WTC11 (cell line): ENCODE measurements around the gene MIR17HG. TPM values are rescaled to one million over a fixed set of nuclear protein-coding genes. Genes with fewer than 3 reads are reported as not detected.

Experiments used
- ATAC-seq: fragments of 200-7000 bp; cut with Tn5 transposase; 2 replicates; pipeline ENCODE4 v1.10.0; 2021; ENCODE audit warnings: mild to moderate bottlenecking, moderate library complexity
- CTCF ChIA-PET: fragments of 300-600 bp; sonication (Branson Sonifier 250); formaldehyde crosslinking; loops from one replicate; lab custom pipeline; 2021; ENCODE audit warnings: antibody characterized with exemption; lab: Charles Lee
- POLR2A ChIA-PET: fragments of 350-600 bp; sonication (Branson Sonifier 250); formaldehyde crosslinking; loops from one replicate; lab custom pipeline; 2021; ENCODE audit warnings: antibody characterized with exemption; lab: Charles Lee
- DNase-seq: peaks from one replicate; pipeline ENCODE4 v3.0.0; 2021; ENCODE audit warnings: low spot score
- H3K27ac Mint-ChIP-seq: 2 replicates; pipeline ENCODE4 v1.8.0; 2021; ENCODE audit warnings: mixed read lengths
- H3K27me3 Mint-ChIP-seq: 2 replicates; pipeline ENCODE4 v1.8.0; 2021; ENCODE audit warnings: low read depth, mild to moderate bottlenecking, moderate library complexity, mixed read lengths
- H3K36me3 Mint-ChIP-seq: 2 replicates; pipeline ENCODE4 v1.8.0; 2021; ENCODE audit warnings: mixed read lengths
- H3K4me1 Mint-ChIP-seq: 2 replicates; pipeline ENCODE4 v1.8.0; 2022; ENCODE audit warnings: mixed read lengths
- H3K4me3 Mint-ChIP-seq: 2 replicates; pipeline ENCODE4 v1.8.0; 2021; ENCODE audit warnings: mild to moderate bottlenecking, moderate library complexity, mixed read lengths
- H3K9me3 Mint-ChIP-seq: 2 replicates; pipeline ENCODE4 v1.8.0; 2021; ENCODE audit warnings: mixed read lengths
- ELF4 ChIP-seq: sonication (generic); formaldehyde crosslinking; IDR thresholded peaks from 2 replicates; pipeline ENCODE4 v1.8.1; 2022; ENCODE audit warnings: low read depth, mild to moderate bottlenecking, moderate library complexity, missing genetic modification reagents
- HMGA2 ChIP-seq: fragments of 250-450 bp; sonication (Bioruptor Pico); IDR thresholded peaks from 2 replicates; pipeline ENCODE4 v1.4.0; 2021; ENCODE audit warnings: mild to moderate bottlenecking, moderate library complexity
- JUN ChIP-seq: sonication (generic); formaldehyde crosslinking; IDR thresholded peaks from 2 replicates; pipeline ENCODE4 v1.8.0; 2023; ENCODE audit warnings: mild to moderate bottlenecking, missing genetic modification reagents
- KAT7 ChIP-seq: sonication (generic); formaldehyde crosslinking; IDR thresholded peaks from 2 replicates; pipeline ENCODE4 v1.8.1; 2023; ENCODE audit warnings: missing genetic modification reagents, mild to moderate bottlenecking, borderline replicate concordance
- NR3C1 ChIP-seq: sonication (generic); formaldehyde crosslinking; conservative IDR thresholded peaks from 2 replicates; pipeline ENCODE4 v1.8.1; 2023; ENCODE audit warnings: low read depth, mild to moderate bottlenecking, missing genetic modification reagents
- TP53 ChIP-seq: sonication (generic); formaldehyde crosslinking; IDR thresholded peaks from 2 replicates; pipeline ENCODE4 v1.8.1; 2023; ENCODE audit warnings: mild to moderate bottlenecking, missing genetic modification reagents
- ZNF138 ChIP-seq: sonication (generic); formaldehyde crosslinking; conservative IDR thresholded peaks from 2 replicates; pipeline ENCODE4 v1.8.1; 2022; ENCODE audit warnings: mild to moderate bottlenecking, moderate library complexity, missing genetic modification reagents
- ZNF232 ChIP-seq: sonication (generic); formaldehyde crosslinking; IDR thresholded peaks from 2 replicates; pipeline ENCODE4 v1.8.0; 2022; ENCODE audit warnings: mild to moderate bottlenecking, missing genetic modification reagents
- ZNF423 ChIP-seq: fragments of 250-450 bp; sonication (Bioruptor Pico); IDR thresholded peaks from 2 replicates; pipeline ENCODE4 v2.1.2; 2022; ENCODE audit warnings: mild to moderate bottlenecking, moderate library complexity
- ZNF671 ChIP-seq: fragments of 250-450 bp; sonication (Bioruptor Pico); IDR thresholded peaks from 2 replicates; pipeline ENCODE4 v1.8.0; 2021; ENCODE audit warnings: mild to moderate bottlenecking
- total RNA-seq: library from RNA; stranded (reverse); gene quantifications from 3 replicates; pipeline ENCODE4 v1.2.3, GENCODE V29; 2021
- TF ChIP-seq, protein P1 (sequence below): sonication (generic); formaldehyde crosslinking; IDR thresholded peaks from 2 replicates; pipeline ENCODE4 v1.8.1; 2023; ENCODE audit warnings: mild to moderate bottlenecking, missing genetic modification reagents
- TF ChIP-seq, protein P2 (sequence below): fragments of 250-450 bp; sonication (Bioruptor Pico); IDR thresholded peaks from 2 replicates; pipeline ENCODE4 v1.9.0; 2021; ENCODE audit warnings: moderate library complexity, mild to moderate bottlenecking, inconsistent platforms, borderline replicate concordance
- TF ChIP-seq, protein P3 (sequence below): fragments of 250-450 bp; sonication (Bioruptor Pico); conservative IDR thresholded peaks from 2 replicates; pipeline ENCODE4 v1.9.0; 2021; ENCODE audit warnings: mild to moderate bottlenecking
- TF ChIP-seq, protein P4 (sequence below): sonication (generic); formaldehyde crosslinking; IDR thresholded peaks from 2 replicates; pipeline ENCODE4 v1.8.1; 2023; ENCODE audit warnings: mild to moderate bottlenecking, missing genetic modification reagents, moderate library complexity
- TF ChIP-seq, protein P5 (sequence below): sonication (generic); formaldehyde crosslinking; IDR thresholded peaks from 2 replicates; pipeline ENCODE4 v1.8.0; 2022; ENCODE audit warnings: mild to moderate bottlenecking, missing genetic modification reagents

Gene MIR17HG
- total RNA-seq, 1 experiment from 2014 or later = 37.1 TPM

DNA sequence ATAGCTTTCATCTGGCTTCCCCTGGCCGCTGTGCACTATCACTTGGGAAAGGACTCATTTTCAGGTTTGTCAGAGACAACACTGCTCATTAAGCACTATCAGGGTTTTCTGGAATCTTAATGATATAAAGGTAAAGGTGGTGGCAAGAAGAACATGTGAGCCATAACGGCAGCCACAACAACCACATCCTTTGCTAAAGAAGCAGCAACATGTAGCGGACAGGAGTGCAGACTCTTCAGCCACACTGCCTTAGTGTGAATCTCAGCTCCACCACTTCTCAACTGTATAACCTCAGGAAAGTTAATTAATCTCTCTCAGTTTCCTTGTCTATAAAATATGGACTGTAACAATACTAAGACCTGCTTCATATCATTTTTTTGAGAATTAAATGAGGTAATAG, 24.1 kb upstream of the MIR17HG start (continued):
- TF ChIP-seq, protein P1, sequence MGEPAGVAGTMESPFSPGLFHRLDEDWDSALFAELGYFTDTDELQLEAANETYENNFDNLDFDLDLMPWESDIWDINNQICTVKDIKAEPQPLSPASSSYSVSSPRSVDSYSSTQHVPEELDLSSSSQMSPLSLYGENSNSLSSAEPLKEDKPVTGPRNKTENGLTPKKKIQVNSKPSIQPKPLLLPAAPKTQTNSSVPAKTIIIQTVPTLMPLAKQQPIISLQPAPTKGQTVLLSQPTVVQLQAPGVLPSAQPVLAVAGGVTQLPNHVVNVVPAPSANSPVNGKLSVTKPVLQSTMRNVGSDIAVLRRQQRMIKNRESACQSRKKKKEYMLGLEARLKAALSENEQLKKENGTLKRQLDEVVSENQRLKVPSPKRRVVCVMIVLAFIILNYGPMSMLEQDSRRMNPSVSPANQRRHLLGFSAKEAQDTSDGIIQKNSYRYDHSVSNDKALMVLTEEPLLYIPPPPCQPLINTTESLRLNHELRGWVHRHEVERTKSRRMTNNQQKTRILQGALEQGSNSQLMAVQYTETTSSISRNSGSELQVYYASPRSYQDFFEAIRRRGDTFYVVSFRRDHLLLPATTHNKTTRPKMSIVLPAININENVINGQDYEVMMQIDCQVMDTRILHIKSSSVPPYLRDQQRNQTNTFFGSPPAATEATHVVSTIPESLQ (CRISPR knock-in tag) = no peak
- no peak for TF ChIP-seq NR3C1 (CRISPR knock-in tag)
- TF ChIP-seq TP53 (CRISPR knock-in tag) = no peak
- TF ChIP-seq ZNF671 (CRISPR knock-in tag) = no peak
- TF ChIP-seq, protein P2, sequence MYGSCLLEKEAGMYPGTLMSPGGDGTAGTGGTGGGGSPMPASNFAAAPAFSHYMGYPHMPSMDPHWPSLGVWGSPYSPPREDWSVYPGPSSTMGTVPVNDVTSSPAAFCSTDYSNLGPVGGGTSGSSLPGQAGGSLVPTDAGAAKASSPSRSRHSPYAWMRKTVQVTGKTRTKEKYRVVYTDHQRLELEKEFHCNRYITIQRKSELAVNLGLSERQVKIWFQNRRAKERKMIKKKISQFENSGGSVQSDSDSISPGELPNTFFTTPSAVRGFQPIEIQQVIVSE = no peak

DNA sequence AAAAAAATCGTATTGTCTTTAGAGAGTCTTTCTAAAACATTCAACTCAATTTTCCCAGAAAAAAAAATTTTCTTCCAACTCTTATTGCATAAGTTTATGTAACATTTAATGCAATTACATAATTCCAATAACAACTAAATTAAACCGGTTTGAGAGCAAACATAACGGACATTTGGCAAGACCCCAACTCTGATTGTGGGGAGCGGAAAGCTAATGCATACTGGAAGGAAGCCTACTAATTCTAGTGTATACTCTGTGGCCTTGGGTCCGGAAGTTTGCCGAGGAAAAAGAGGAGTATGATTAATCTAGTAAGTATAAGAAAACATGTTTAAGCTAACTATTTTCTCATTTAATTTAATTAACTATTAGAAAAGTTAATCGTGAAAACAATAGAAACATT, 21.3 kb upstream of the MIR17HG start:
- CTCF ChIA-PET = interaction anchor here (0.9 kb wide), 1 partner anchor 18 kb away, joined by 3 read pairs; no protein-coding TSS in a partner anchor
- H3K9me3 Mint-ChIP-seq = no peaks in the 10 kb centered on the region
- no peak for DNase-seq
- no peak for TF ChIP-seq JUN
- TF ChIP-seq, protein P3, sequence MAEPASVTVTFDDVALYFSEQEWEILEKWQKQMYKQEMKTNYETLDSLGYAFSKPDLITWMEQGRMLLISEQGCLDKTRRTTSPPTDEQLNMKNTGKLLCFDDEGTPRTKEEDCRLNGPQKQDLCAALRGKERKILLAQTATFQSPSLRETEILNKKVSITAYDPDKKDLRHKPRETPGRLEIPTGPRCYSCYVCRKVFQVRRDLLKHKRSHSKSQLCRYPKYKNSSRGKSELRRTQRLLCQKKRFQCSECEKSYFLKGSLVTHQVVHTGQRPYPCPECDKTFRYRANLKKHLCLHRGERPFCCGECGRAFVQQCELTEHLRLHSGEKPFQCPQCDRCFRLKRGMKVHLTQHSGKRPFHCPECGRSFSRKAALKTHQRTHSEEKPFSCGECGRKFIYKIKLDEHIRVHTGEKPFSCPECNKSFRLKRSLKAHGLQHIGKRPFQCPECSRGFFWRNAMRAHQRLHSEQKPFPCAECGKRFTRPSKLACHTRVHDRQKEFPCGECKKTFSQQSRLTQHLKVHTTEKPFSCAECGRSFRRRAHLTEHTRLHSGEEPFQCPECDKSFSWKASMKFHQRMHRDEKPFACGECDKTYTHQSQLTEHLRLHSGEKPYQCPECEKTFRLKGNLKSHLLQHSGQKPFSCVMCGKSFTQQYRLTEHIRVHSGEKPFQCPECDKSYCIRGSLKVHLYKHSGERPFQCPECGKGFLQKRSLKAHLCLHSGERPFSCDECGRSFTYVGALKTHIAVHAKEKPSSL (CRISPR knock-in tag) = no peak
- TF ChIP-seq ZNF232 = no peak
- no peak for TF ChIP-seq ZNF423
- no peak for TF ChIP-seq ZNF138 (CRISPR knock-in tag)
- no peak for TF ChIP-seq HMGA2 (CRISPR knock-in tag)
- H3K4me1 Mint-ChIP-seq = no peaks in the 10 kb centered on the region
- POLR2A ChIA-PET = no interaction called here
- no peaks in the 10 kb centered on the region for H3K36me3 Mint-ChIP-seq
- H3K4me3 Mint-ChIP-seq = no peak overlapping the region
- H3K27me3 Mint-ChIP-seq = no peaks in the 10 kb centered on the region
- ATAC-seq = no peak
- no peak overlapping the region for H3K27ac Mint-ChIP-seq

DNA sequence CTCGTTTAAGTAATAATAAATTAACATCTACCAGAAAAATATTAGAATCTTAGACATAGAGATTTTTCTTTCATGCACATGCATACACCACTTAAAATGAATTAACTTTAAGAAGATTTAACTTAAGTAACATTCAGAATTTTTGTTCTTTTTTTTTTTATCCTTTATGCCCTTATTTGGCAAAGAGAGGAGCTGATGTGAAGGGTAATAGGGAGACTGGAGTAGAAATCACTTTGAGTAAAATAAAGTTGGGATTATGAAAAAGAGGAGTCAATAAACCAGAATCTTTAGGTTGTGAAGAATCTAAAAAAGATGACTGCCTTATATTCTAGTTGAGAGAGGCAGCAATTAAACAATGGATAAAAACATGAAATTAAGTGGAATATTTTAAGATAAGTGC, 18.8 kb upstream of the MIR17HG start:
- no peak for TF ChIP-seq ELF4 (CRISPR knock-in tag)
- TF ChIP-seq, protein P4, sequence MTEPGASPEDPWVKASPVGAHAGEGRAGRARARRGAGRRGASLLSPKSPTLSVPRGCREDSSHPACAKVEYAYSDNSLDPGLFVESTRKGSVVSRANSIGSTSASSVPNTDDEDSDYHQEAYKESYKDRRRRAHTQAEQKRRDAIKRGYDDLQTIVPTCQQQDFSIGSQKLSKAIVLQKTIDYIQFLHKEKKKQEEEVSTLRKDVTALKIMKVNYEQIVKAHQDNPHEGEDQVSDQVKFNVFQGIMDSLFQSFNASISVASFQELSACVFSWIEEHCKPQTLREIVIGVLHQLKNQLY (CRISPR knock-in tag) = no peak
- TF ChIP-seq KAT7 (CRISPR knock-in tag) = no peak
- Mint-ChIP-seq H3K4me3 (no peak overlapping the region), H3K9me3 (no peaks in the 10 kb centered on the region), H3K36me3 (no peaks in the 10 kb centered on the region), H3K27ac (no peak overlapping the region), H3K4me1 (no peaks in the 10 kb centered on the region), H3K27me3 (no peaks in the 10 kb centered on the region)
- ATAC-seq = no peak
- ChIA-PET POLR2A (no interaction called here), CTCF (no interaction called here)
- no peak for DNase-seq

DNA sequence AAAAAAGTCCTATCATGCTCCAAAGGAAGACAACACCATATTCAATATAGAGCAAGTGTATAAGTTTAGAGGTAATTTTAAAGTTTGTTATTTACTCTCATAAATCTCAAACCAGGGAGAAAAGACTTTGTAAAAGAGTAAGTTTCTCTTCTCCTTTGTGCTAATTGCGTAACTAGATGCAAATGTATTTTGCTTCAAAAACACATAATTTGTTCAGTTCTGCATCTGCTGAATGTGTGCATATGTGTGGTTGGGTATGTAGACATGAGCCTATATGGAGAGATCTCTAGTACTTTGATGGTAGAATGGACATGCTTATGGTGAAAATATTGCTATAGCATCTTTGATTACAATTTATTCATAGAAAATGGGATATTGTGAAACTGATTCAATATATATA, 17.8 kb upstream of the MIR17HG start:
- POLR2A ChIA-PET = no interaction called here
- DNase-seq (no peak), ATAC-seq (no peak)
- Mint-ChIP-seq H3K9me3 (no peaks in the 10 kb centered on the region), H3K4me3 (no peak overlapping the region), H3K27me3 (no peaks in the 10 kb centered on the region), H3K4me1 (no peaks in the 10 kb centered on the region), H3K27ac (no peak overlapping the region), H3K36me3 (no peaks in the 10 kb centered on the region)
- TF ChIP-seq, protein P5, sequence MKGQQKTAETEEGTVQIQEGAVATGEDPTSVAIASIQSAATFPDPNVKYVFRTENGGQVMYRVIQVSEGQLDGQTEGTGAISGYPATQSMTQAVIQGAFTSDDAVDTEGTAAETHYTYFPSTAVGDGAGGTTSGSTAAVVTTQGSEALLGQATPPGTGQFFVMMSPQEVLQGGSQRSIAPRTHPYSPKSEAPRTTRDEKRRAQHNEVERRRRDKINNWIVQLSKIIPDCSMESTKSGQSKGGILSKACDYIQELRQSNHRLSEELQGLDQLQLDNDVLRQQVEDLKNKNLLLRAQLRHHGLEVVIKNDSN (CRISPR knock-in tag) = no peak
- CTCF ChIA-PET = no interaction called here
